NCI-H2107 (cell line): Measurements from ENCODE around the gene BCL10.
"Not testable (repeated sequence)": the region's sequence is repeated elsewhere in the genome, so short reads cannot be mapped to it uniquely, and the experiment has no call there.

Source experiments
- DNase-seq: peaks from one replicate; lab custom pipeline; 2025; lab: John Stamatoyannopoulos, UW

The BCL10 gene

GRCh38 chr1:85264150-85264549 is 12.3 kb downstream of the BCL10 start:
- no peak for DNase-seq

- DNase-seq = no peak
Observed at GRCh38 chr1:85262985-85263384, 13.4 kb downstream of the BCL10 start.

- no peak for DNase-seq
Observed at GRCh38 chr1:85259912-85260274, 16.5 kb downstream of the BCL10 start.

GRCh38 chr1:85259118-85259911 is 17.1 kb downstream of the BCL10 start, which contains the start of gene C1orf52:
Gene C1orf52 (minus strand): TSS chr1:85259662. CDS start chr1:85259633, 29 bp downstream.
- peak; percentile 93 for DNase-seq

GRCh38 chr1:85258536-85259117 is 17.8 kb downstream of the BCL10 start:
- DNase-seq = no peak

- DNase-seq = not testable (repeated sequence)
Observed at GRCh38 chr1:85249042-85249441, 27.4 kb downstream of the BCL10 start.

GRCh38 chr1:85245891-85246290 is 30.5 kb downstream of the BCL10 start:
- DNase-seq = no peak

- no peak for DNase-seq
Observed at GRCh38 chr1:85245456-85245855, 31.0 kb downstream of the BCL10 start.

- no peak for DNase-seq
Observed at GRCh38 chr1:85244271-85245061, 32.0 kb downstream of the BCL10 start.

GRCh38 chr1:85243372-85243771 is 33.1 kb downstream of the BCL10 start:
- DNase-seq = no peak

- no peak for DNase-seq
Observed at GRCh38 chr1:85240643-85241042, 35.8 kb downstream of the BCL10 start.

- DNase-seq = peak; percentile 16
Observed at GRCh38 chr1:85240174-85240601, 36.2 kb downstream of the BCL10 start.

GRCh38 chr1:85237613-85238012 is 38.8 kb downstream of the BCL10 start:
- DNase-seq = no peak

- no peak for DNase-seq
Observed at GRCh38 chr1:85230305-85230977, 46.0 kb downstream of the BCL10 start.

GRCh38 chr1:85229574-85230097 is 46.8 kb downstream of the BCL10 start:
- no peak for DNase-seq

GRCh38 chr1:85228972-85229371 is 47.5 kb downstream of the BCL10 start:
- no peak for DNase-seq

- DNase-seq = no peak
Observed at GRCh38 chr1:85225624-85226380, 50.6 kb downstream of the BCL10 start.

GRCh38 chr1:85224734-85225623 is 51.5 kb downstream of the BCL10 start:
- peak; percentile 21 for DNase-seq

GRCh38 chr1:85224295-85224694 is 52.1 kb downstream of the BCL10 start:
- no peak for DNase-seq

GRCh38 chr1:85223334-85223733 is 53.1 kb downstream of the BCL10 start:
- no peak for DNase-seq
